ENCODE data around the gene CHD1.
A peak's percentile ranks its signal among the peaks of the same experiment; 100 is the strongest.
"Not testable (repeated sequence)": the region's sequence is repeated elsewhere in the genome, so short reads cannot be mapped to it uniquely, and the experiment has no call there.

CHD1 gene

GRCh38 chr5:98928873-98929709 lies at the start of gene CHD1:
Gene CHD1 (minus strand): TSS chr5:98929007. CDS start chr5:98926386, 2,621 bp downstream.
- DNase-seq = peak; percentile 97

DNA sequence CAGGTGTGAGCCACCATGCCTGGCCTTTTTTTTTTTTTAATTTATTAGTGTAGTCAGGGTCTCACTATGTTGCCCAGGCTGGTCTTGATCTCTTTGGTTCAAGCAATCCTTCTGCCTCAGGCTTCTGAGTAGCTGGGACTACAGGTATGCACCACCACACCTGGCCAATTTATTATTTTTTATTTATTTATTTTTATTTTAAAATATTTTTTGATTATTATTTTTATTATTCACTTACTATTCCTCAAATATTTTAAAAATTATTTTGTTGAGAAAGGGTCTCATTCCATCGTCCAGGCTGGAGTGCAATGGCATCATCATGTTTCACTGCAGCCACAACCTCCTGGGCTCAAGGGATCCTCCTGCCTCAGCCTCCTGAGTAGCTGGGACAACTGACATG lies 49.7 kb upstream of the CHD1 start:
- DNase-seq = no peak

GRCh38 chr5:98977723-98978122 lies 48.9 kb upstream of the CHD1 start:
- no peak for DNase-seq

- DNase-seq = no peak
These were observed 47.0 kb upstream of the CHD1 start for GRCh38 chr5:98975682-98976407.

GRCh38 chr5:98975223-98975622 lies 46.4 kb upstream of the CHD1 start:
- no peak for DNase-seq

DNA sequence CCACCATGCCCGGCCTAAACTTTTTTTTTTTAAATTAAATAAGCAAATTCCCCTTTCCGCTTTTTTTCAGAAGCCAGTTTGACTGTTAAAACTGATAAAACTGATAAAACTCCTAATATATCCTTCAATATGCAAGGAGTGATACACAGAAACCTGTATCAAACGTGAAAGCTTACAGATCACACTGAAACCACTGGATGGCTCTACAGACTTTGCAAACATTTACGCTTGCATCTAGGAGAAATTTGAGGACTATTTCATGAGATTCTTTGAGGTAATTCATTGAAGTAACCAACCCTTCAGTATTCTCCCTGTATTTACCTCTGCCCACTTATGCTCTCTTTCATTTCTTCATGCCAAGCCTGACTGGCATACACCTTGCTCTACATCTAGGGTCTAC lies 40.6 kb upstream of the CHD1 start:
- no peak for DNase-seq

DNA sequence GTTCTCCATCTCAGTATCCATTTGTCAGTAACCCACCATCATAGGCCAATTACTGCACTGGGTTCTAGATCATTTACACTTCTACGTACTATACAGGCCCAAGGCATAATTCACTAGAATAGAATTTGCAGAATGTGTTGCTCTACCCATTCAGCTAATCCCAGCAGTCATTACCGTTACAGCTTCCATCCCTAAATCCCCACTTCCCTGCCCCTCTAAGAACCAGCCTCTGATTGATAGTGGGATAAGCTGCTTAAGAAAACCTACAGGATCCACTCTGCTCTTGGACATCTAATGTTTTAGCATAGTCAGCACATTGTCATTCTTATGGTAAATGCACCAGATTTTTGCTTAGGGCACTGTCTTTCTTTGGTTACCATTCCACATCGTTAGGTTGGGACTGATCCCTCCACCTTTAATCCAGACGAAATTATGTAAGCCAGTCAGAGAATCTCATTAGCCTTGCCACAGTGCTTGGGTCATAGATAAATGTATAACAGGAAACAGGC lies 39.3 kb upstream of the CHD1 start:
- DNase-seq = no peak

DNA sequence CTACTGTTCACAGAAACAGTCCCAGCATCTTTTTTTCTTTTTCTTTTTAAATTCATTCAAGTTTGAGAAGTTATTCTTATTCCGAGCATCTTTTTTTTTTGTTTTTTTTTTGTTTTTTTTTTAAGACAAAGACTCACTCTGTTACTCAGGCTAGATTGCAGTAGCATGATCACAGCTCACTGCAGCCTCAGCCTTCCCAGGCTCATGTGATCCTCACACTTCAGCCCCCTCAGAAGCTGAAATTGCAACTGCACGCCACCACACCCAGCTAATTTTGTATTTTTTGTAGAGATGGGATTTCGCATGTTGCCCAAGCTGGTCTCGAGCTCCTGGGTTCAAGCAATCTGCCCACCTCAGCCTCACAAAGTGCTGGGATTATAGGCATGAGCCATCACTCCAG lies 36.4 kb upstream of the CHD1 start:
- DNase-seq = no peak

GRCh38 chr5:98964621-98965020 lies 35.8 kb upstream of the CHD1 start:
- DNase-seq = no peak

- DNase-seq = no peak
These were observed 34.2 kb upstream of the CHD1 start for GRCh38 chr5:98963019-98963418.

DNA sequence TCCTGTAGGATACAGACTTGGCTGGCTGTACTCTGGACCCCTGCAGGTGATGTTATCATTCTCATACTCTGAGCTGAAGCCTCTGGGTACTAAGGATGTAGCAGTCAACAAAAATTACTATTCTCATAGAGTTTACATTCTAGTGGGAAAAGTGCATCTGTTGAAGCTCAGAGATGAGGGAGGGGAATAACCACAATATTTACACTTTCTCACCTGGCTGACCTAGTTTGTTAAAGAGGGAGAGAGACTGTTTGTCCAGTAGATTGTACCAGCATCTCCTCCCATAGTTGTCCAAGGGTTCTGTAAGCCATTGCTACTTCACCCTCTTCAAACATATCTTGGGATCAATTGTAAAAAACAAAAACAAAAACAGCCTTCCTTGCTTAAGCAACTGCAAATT lies 33.8 kb upstream of the CHD1 start:
- DNase-seq = no peak

DNA sequence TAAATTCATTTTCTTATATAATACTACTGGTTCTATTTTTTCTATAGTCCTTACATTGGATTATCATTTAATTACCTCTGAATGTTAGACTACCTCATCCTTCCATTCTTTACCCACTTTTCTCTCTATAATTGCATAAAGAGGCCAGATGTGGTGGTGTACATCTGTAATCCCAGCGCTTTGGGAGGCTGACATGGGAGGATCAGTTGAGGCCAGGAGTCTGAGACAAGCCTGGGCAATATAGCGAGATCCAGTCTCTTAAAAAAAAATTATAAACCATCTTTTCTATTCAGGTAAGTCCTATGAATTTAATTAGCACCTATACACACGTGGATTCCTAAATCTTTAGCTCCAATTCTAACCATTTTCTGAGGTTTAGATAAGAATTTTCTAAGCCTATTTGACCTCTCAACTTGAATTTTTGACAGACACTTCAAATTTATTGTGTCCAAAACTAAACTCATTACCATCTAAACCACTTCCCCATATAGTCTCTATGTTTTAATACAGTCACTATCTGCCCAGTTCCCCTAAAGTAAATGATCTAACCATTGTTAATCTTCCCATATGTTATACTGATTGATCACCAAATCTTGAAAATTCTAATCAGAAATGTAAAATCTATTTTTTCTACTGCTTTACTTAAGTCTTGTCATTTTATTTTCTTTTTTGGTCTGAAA lies 33.0 kb upstream of the CHD1 start:
- no peak for DNase-seq

GRCh38 chr5:98957307-98957706 lies 28.5 kb upstream of the CHD1 start:
- no peak for DNase-seq

DNA sequence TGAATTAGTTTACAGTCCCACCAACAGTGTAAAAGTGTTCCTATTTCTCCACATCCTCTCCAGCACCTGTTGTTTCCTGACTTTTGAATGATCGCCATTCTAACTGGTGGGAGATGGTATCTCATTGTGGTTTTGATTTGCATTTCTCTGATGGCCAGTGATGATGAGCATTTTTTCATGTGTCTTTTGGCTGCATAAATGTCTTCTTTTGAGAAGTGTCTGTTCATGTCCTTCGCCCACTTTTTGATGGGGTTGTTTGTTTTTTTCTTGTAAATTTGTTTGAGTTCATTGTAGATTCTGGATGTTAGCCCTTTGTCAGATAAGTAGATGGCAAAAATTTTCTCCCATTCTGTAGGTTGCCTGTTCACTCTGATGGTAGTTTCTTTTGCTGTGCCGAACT lies 27.1 kb upstream of the CHD1 start:
- DNase-seq = not testable (repeated sequence)

DNA sequence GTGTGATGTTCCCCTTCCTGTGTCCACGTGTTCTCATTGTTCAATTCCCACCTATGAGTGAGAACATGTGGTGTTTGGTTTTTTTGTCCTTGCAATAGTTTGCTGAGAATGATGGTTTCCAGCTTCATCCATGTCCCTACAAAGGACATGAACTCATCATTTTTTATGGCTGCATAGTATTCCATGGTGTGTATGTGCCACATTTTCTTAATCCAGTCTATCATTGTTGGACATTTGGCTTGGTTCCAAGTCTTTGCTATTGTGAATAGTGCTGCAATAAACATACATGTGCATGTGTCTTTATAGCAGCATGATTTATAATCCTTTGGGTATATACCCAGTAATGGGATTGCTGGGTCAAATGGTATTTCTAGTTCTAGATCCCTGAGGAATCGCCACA lies 26.7 kb upstream of the CHD1 start:
- DNase-seq = not testable (repeated sequence)

- no peak for DNase-seq
These were observed 25.7 kb upstream of the CHD1 start for GRCh38 chr5:98954392-98955028.

DNA sequence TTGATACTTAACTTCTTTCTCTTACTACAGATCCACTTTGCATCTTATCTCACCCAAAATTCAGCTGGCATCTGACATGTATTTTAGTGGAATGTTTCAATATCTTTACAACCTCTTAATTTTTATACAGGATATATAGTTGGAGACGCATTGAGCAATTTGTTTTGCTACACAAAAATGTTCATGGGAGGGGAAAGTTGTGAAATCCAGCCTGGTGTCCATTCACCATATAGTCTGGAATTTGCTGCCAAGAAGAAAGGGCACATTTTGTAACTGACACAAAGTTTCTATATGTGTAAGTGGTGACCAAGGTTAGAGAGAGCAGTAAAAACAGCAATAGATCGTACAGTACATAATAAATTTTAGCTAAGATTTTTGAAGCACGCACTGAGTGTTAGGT lies 14.0 kb upstream of the CHD1 start:
- DNase-seq = no peak

DNA sequence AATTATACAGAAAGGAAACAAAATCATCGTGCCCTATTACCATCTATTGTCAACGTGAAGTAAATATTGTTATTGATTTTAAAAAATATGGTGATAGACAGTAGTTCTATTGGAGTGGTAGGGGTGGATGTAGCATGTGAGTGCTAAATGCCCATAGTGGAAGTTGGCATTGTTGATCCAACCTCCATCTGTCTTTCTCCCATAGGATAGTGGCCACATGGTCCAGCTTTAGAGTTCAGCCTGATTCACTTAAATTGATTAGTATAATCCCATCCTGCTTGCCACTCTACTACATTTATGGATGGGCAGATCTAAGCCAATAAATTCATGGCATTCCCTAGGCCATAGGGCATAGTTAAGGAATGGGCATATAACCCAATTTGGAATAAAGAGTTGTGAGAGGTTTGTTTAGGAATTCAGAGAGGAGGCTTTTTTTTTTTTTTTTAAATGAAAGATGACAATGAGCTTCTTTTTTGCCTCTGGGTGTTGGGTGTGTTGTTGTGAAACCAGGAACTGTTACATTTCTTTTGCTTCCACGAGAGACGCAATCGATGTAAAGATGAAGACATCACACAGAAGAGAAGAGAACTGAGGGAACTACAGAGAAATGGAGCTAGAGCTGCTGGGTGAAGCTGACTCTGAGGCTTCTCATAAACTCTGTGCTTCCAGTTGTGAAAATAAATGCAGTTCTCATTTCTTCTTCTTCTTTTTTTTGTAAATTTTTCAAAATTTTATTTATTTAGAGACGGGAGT lies 12.5 kb upstream of the CHD1 start:
- DNase-seq = no peak

GRCh38 chr5:98940581-98940980 lies 11.8 kb upstream of the CHD1 start:
- no peak for DNase-seq

DNA sequence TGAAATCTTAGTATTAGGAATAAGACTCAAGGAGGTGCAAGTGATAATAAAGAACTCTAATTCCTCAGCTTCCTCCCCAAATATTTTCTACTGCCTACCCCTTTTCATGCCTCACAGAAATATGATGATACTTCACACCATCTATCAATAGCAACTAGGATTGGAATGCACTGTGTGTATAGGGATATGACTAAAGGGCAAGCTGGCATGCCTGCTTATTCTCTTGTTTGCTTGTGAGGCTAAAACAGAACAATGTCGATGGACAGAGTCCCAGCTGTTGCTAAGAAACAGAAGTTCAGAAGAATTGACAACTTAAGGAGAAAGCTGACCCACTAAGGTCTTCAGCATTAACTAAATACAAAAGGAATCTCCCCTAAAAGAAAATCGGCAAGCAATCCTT lies 9.7 kb upstream of the CHD1 start:
- DNase-seq = no peak

DNA sequence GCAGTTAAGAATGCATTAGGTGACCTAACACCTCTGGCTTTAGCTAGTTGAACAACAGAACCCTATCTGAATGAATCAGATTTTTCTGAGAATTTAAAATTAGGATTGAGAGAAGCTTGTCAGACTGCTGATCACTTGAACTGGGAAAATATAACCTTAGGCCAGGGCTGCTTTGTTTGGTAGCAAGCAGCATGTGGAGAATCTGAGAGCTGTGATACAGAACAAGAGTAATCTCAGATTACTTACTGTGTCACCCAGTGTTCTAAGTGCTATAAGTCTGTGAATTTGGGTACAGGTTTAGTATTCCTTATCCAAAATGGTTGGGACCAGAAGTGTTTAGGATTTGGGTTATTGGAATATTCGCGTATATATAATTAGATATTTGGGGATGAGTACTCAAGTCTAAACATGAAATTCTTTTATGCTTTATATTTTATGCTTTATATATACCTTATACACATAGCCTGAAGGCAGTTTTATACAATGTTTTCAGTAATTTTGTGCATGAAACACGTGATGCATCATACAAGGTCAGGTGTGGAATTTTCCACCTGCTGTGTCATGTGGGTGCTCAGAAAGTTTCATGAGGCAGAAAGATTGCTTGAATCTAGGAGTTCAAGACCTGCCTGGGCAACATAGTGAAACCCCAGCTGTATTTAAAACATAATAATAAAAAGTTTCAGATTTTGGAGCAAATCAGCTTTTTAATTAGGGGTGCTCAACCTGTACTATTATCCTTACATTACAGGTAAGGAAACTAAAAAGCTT lies 8.3 kb upstream of the CHD1 start:
- DNase-seq = no peak

DNA sequence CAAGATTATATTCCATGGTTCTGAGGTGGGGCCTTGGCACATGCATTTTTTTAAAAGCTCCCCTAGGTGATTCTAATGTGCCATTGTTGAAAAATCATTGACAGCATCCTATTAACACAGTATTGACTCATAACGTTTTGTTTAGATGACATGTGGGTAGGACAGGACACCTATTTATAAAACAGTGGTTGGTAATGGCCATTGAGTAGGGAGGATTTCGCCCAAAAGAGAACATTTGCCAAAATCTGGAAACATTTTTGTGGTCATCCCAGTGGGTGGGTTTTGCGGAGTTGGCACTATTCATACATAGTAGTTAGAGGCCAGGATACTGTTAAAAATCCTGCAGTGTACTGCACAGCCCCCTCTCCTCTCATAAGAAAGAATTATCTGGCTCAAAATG lies 6.4 kb upstream of the CHD1 start:
- DNase-seq = no peak
